HUES6 (cell line): ENCODE data around the gene HDAC1.

ENCODE experiments used
- H3K27ac ChIP-seq: 2 replicates; pipeline ENCODE4 v1.7.0; 2013; ENCODE audit warnings: low read depth, mild to moderate bottlenecking, low read length, inconsistent platforms
- H3K27me3 ChIP-seq: 2 replicates; pipeline ENCODE4 v1.6.1; 2013; ENCODE audit warnings: low read length; ENCODE audit not compliant: control insufficient read depth, insufficient read depth
- H3K36me3 ChIP-seq: 2 replicates; pipeline ENCODE4 v1.6.1; 2013; ENCODE audit warnings: low read length; ENCODE audit not compliant: control insufficient read depth, insufficient read depth
- H3K4me1 ChIP-seq: 2 replicates; pipeline ENCODE4 v1.6.1; 2013; ENCODE audit warnings: low read length; ENCODE audit not compliant: control insufficient read depth, insufficient read depth
- H3K4me3 ChIP-seq: 2 replicates; pipeline ENCODE4 v1.5.1; 2013; ENCODE audit warnings: low read depth, low read length
- H3K9ac ChIP-seq: one replicate; pipeline ENCODE4 v1.6.1; 2013; ENCODE audit warnings: mild to moderate bottlenecking, low read length
- H3K9me3 ChIP-seq: 2 replicates; pipeline ENCODE4 v1.6.1; 2013; ENCODE audit warnings: low read depth, low read length; ENCODE audit not compliant: control insufficient read depth, insufficient read depth

The HDAC1 gene

DNA sequence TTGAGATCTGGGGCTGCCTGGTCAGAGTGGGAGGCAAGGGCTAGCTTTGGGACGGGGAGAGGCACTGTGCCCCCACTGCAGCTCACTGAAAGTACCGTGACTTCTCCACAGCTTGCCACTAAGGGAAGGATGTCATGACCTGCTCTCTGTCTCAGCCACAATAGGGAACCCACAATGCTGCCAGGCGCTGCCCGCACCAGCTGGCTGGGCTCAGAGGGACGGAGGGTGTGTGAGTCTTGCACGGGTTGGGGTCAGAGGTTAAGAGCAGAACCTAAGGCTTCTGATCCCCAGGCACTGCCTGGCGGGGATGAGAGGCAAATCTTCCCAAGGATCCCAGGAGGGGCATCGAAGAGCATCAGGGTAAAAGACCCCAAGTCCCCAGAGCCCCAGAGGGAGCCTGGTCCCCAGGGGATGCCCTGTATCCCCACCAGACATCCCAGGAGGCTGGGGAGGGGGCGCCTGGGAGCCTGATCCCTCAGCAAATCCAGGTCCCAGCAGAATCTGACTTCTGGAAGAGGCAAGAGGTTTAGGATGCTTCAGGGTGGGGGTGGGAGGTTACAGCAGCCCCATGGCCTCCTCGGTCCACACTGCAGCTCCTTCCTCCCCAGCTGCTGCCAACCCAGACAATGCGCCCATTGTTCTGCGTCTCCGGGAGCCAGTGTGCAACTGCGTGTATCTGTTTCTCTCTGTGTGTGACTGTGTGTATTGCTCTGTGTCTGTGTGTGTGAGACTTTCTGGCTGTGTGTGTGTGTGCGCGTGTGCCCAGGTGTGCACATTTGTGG, 46.2 kb downstream of the HDAC1 start:
- Histone ChIP-seq H3K27ac (no peak overlapping the region), H3K9ac (no peak overlapping the region), H3K36me3 (peaks cover 20% of the 10 kb centered on the region), H3K4me1 (peaks cover 35% of the 10 kb centered on the region), H3K27me3 (peaks cover 7% of the 10 kb centered on the region), H3K4me3 (no peak overlapping the region), H3K9me3 (no peaks in the 10 kb centered on the region)

DNA sequence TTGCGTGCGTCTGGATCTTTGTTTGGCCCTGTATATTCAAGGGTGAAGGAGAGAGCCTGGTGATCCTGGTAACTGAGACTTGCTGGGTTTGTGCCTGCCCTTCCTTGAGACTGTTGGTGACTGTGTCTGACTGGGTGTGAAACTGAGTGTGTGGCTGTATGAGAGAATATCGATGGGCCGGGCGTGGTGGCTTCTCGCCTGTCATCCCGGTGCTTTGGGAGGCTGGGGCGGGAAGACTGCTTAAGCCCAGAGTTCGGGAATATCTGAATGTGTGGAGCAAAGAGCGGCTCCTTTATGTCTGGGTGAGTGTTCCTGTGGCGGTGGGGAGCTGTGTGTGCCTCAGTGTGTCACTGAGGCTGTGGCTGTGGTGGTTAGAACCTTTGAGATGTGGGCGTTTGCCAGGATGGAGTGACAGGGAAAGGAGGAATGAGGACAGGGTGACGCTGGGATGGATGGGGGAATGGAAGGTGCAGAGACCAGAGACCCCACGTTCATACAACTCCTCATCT, 46.8 kb downstream of the HDAC1 start:
- no peak overlapping the region for H3K4me3 ChIP-seq
- H3K9me3 ChIP-seq: no peaks in the 10 kb centered on the region
- H3K4me1 ChIP-seq: peaks cover 35% of the 10 kb centered on the region
- H3K27me3 ChIP-seq: peaks cover 7% of the 10 kb centered on the region
- H3K9ac ChIP-seq: no peak overlapping the region
- H3K27ac ChIP-seq: no peak overlapping the region
- H3K36me3 ChIP-seq: peaks cover 13% of the 10 kb centered on the region

- peaks cover 28% of the 10 kb centered on the region for H3K4me1 ChIP-seq
- no peak overlapping the region for H3K4me3 ChIP-seq
- peaks cover 7% of the 10 kb centered on the region for H3K27me3 ChIP-seq
- H3K9ac ChIP-seq: no peak overlapping the region
- H3K27ac ChIP-seq: no peak overlapping the region
- peaks cover 6% of the 10 kb centered on the region for H3K36me3 ChIP-seq
- no peaks in the 10 kb centered on the region for H3K9me3 ChIP-seq
These were observed 47.6 kb downstream of the HDAC1 start for GRCh38 chr1:32339363-32339978.

GRCh38 chr1:32341186-32341757, 49.4 kb downstream of the HDAC1 start:
- Histone ChIP-seq H3K36me3 (no peaks in the 10 kb centered on the region), H3K9me3 (no peaks in the 10 kb centered on the region), H3K27ac (no peak overlapping the region), H3K27me3 (peaks cover 9% of the 10 kb centered on the region), H3K4me3 (no peak overlapping the region), H3K4me1 (peaks cover 25% of the 10 kb centered on the region), H3K9ac (no peak overlapping the region)

DNA sequence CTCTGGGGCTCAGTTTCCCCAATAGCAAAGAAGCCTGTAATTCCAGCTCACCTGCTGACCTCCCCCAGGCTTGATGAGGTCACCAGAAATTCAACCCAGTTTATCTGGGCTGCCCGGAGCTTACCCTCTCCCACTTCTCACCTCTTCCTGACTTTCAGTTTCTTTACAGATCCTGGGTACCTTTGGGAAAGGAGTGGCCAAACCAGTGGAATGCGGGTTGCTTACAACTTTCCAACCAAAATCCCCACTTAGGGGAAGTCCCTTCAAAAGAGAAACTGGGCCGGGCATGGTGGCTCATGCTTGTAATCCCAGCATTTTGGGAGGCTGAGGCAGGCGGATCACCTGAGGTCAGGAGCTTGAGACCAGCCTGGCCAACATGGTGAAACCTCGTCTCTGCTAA, 50.1 kb downstream of the HDAC1 start:
- H3K27me3 ChIP-seq: peaks cover 3% of the 10 kb centered on the region; the same call in 1 of the 2 replicates
- H3K4me3 ChIP-seq: no peak overlapping the region
- no peaks in the 10 kb centered on the region for H3K36me3 ChIP-seq
- no peaks in the 10 kb centered on the region for H3K9me3 ChIP-seq
- peaks cover 19% of the 10 kb centered on the region for H3K4me1 ChIP-seq
- H3K27ac ChIP-seq: no peak overlapping the region
- no peak overlapping the region for H3K9ac ChIP-seq

- no peak overlapping the region for H3K27ac ChIP-seq
- peaks cover 13% of the 10 kb centered on the region; the same call in 1 of the 2 replicates for H3K4me1 ChIP-seq
- no peaks in the 10 kb centered on the region for H3K9me3 ChIP-seq
- no peak overlapping the region for H3K9ac ChIP-seq
- no peak overlapping the region for H3K4me3 ChIP-seq
- H3K36me3 ChIP-seq: no peaks in the 10 kb centered on the region
- 0 out of 2 replicates have a peak, but pooled peaks cover 2% of the 10 kb centered on the region for H3K27me3 ChIP-seq
These were observed 50.8 kb downstream of the HDAC1 start for GRCh38 chr1:32342704-32343103.

- Histone ChIP-seq H3K4me1 (peaks cover 7% of the 10 kb centered on the region; the same call in 1 of the 2 replicates), H3K4me3 (no peak overlapping the region), H3K27me3 (peaks cover 12% of the 10 kb centered on the region), H3K9me3 (peaks cover under 1% of the 10 kb centered on the region; the same call in 1 of the 2 replicates), H3K9ac (no peak overlapping the region), H3K27ac (no peak overlapping the region), H3K36me3 (no peaks in the 10 kb centered on the region)
These were observed 53.5 kb downstream of the HDAC1 start for GRCh38 chr1:32345289-32345827.

DNA sequence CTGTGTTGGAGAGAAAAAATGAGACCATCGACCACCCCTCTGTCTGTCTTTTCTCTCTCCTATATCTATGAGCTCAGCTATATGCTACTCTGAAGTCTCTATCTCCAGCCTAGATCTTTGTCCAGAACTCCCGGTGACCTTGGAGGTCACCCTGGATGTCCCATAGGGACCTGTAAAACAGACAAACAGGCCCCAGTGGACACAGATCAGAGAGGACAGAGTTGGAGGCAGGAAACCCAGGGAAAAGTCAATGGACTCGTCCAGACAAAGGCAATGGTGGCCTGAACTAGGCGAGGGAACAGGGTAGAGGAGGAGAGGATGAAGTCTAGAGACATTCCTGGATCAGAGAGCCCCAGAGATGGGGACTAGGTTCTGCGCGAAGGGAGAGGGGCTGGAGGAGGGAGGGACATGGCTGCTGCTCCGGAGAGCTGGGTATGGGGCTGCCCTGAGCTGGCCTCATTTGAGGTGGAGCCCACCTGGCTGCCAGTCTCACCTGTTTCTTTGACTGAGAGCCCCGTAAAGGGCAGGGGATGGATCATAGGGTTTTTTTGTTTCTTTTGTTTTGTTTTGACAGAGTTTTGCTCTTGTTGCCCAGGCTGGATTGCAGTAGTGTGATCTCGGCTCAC, 54.8 kb downstream of the HDAC1 start:
- H3K36me3 ChIP-seq: no peaks in the 10 kb centered on the region

DNA sequence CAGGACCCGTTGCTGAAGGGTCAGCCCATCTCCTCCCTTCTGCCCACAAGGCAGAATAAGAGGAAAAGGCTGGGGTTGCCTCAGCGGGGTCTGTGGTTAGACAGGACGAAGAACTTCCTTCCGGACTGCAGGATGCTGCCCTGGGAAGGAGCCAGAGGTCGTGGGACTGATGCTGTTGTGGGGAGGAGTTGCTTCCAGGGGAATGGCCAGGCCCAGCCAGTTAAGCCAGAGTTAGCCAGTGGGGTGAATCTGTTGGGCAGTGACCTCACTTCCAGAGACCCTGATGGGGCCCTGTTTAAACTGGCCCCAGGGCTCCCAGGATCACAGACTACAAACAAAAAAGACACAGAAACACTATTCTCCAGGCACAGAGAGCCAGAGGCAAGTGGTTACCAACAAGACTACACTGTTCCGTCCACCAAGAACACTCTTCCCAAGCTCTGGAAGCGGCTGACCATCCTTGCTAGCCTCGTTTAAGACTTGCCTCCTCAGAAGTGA, 57.4 kb downstream of the HDAC1 start:
- H3K9ac ChIP-seq: no peak overlapping the region
- H3K4me3 ChIP-seq: no peak overlapping the region
- H3K36me3 ChIP-seq: no peaks in the 10 kb centered on the region
- peaks cover 24% of the 10 kb centered on the region for H3K4me1 ChIP-seq
- no peak overlapping the region for H3K27ac ChIP-seq
- H3K9me3 ChIP-seq: peaks cover 5% of the 10 kb centered on the region
- H3K27me3 ChIP-seq: peaks cover 16% of the 10 kb centered on the region

More for the DNA sequence above, 54.8 kb downstream of the HDAC1 start:
- H3K27ac ChIP-seq: no peak overlapping the region
- peaks cover 5% of the 10 kb centered on the region for H3K9me3 ChIP-seq
- H3K4me1 ChIP-seq: peaks cover 3% of the 10 kb centered on the region; the same call in 1 of the 2 replicates
- no peak overlapping the region for H3K9ac ChIP-seq
- H3K4me3 ChIP-seq: no peak overlapping the region
- H3K27me3 ChIP-seq: peaks cover 16% of the 10 kb centered on the region

DNA sequence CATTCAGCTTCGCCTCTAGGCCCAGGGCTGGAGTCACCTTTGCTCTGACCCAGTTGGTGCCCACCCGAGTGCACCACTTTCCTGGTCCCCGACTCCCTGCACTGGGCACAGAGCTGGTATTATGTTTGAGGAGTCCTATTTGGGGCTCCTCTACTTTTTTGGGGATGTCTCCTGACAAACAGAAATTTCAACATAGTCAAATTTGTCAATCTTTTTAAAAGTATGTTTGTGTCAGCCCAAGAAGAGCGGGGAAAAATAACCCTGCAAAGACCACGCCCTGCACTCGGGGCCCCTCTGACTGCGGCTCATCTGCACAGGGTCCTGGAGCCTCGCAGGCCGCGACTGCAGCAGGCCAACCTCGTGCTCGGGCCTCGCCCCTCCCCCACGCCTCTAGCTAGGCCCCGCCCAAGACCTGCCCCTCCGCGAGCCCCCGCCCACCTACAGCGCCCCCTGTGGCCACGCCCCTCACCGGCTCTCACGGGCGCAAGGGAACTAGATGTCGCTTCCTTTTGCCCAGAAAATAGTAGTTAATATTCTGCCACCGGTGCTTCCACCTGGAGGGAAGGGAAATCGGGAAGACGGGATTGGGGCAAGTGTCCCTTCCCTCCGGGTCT, 59.0 kb downstream of the HDAC1 start:
- H3K27ac ChIP-seq: peak overlapping the region; percentile 55; the same call in 1 of the 2 replicates
- peaks cover 24% of the 10 kb centered on the region for H3K4me1 ChIP-seq
- peaks cover 5% of the 10 kb centered on the region for H3K9me3 ChIP-seq
- peak overlapping the region; percentile 83 for H3K4me3 ChIP-seq
- no peaks in the 10 kb centered on the region for H3K36me3 ChIP-seq
- peak overlapping the region; percentile 64 for H3K9ac ChIP-seq
- peaks cover 16% of the 10 kb centered on the region for H3K27me3 ChIP-seq
